Activated T-helper 17 cell treated with anti-CD3 and anti-CD28 coated beads, Interleukin-2, amount 50 U/mL, for 72 hours (primary cell): ENCODE measurements around the gene FMR1. TPM values are rescaled to one million over a fixed set of nuclear protein-coding genes. Genes with fewer than 3 reads are reported as not detected.

Experiments
- ATAC-seq: fragments of 150-1000 bp; cut with Tn5 transposase; replicated peaks from 2 replicates; pipeline ENCODE4 v1.10.0; 2021; ENCODE audit warnings: mild to moderate bottlenecking, moderate library complexity
- H3K27ac Mint-ChIP-seq: one replicate; pipeline ENCODE4 v1.8.0; 2022; ENCODE audit warnings: mixed read lengths
- H3K27me3 Mint-ChIP-seq: one replicate; pipeline ENCODE4 v1.8.0; 2022; ENCODE audit warnings: mixed read lengths
- H3K36me3 Mint-ChIP-seq: one replicate; pipeline ENCODE4 v1.8.0; 2022; ENCODE audit warnings: low read depth, mild to moderate bottlenecking, mixed read lengths
- H3K4me1 Mint-ChIP-seq: one replicate; pipeline ENCODE4 v1.8.0; 2022; ENCODE audit warnings: mixed read lengths
- H3K4me3 Mint-ChIP-seq: one replicate; pipeline ENCODE4 v1.8.0; 2022; ENCODE audit warnings: mild to moderate bottlenecking, mixed read lengths
- H3K9me3 Mint-ChIP-seq: one replicate; pipeline ENCODE4 v1.8.0; 2022; ENCODE audit warnings: mixed read lengths
- total RNA-seq, 2 donors: library from RNA; stranded (reverse); gene quantifications; one replicate each; pipeline ENCODE4 v1.2.3, GENCODE V29; 2022

FMR1 gene
- total RNA-seq, 2 donors from 2014 or later: 41.3 to 42.2 TPM

GRCh38 chrX:147945286-147945685 is 33.6 kb downstream of the FMR1 start:
- Mint-ChIP-seq H3K4me1 (no peaks in the 10 kb centered on the region), H3K27ac (no peak overlapping the region), H3K36me3 (peaks cover 95% of the 10 kb centered on the region), H3K27me3 (no peaks in the 10 kb centered on the region), H3K9me3 (no peaks in the 10 kb centered on the region), H3K4me3 (no peak overlapping the region)
- ATAC-seq: no peak

- H3K27me3 Mint-ChIP-seq: no peaks in the 10 kb centered on the region
- H3K27ac Mint-ChIP-seq: no peak overlapping the region
- no peaks in the 10 kb centered on the region for H3K4me1 Mint-ChIP-seq
These were observed 36.8 kb downstream of the FMR1 start for GRCh38 chrX:147948531-147948930.

DNA sequence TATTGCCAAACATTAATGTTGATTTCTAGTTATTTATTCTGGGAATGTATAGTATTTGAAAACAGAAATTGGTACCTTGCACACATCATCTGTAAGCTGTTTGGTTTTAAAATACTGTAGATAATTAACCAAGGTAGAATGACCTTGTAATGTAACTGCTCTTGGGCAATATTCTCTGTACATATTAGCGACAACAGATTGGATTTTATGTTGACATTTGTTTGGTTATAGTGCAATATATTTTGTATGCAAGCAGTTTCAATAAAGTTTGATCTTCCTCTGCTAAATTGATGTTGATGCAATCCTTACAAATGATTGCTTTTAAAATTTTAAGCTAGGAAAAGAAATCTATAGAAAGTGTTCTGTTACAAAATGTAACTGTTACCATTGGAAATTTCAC is 38.6 kb downstream of the FMR1 start:
- no peak for ATAC-seq
- Mint-ChIP-seq H3K27me3 (no peaks in the 10 kb centered on the region), H3K4me3 (no peak overlapping the region), H3K36me3 (peaks cover 61% of the 10 kb centered on the region), H3K27ac (no peak overlapping the region), H3K4me1 (no peaks in the 10 kb centered on the region), H3K9me3 (no peaks in the 10 kb centered on the region)

More at GRCh38 chrX:147948531-147948930, 36.8 kb downstream of the FMR1 start:
- Mint-ChIP-seq H3K36me3 (peaks cover 78% of the 10 kb centered on the region), H3K9me3 (no peaks in the 10 kb centered on the region), H3K4me3 (no peak overlapping the region)
- no peak for ATAC-seq

DNA sequence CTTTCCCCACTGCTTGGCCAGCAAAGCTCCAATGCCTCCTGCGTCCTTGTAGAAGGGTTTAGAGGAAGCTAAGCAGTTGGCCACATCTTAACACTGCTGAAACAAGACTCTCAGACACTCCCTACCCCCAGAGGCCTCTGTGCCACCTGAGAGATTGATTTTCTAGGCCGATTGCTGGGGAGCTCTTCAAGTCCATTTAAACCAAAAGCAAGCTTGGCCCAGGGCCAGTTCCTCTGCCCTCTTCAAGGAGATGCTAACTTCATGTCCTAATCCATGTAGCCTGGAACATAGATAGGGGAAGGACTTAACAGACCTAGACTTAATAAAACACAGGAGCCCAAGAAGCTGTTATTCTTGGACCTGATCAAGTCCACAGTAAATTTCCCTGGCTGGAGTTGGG is 42.3 kb downstream of the FMR1 start:
- Mint-ChIP-seq H3K4me1 (no peaks in the 10 kb centered on the region), H3K9me3 (no peaks in the 10 kb centered on the region), H3K36me3 (peaks cover 27% of the 10 kb centered on the region), H3K27me3 (no peaks in the 10 kb centered on the region), H3K4me3 (no peak overlapping the region), H3K27ac (no peak overlapping the region)
- ATAC-seq: no peak

GRCh38 chrX:147957291-147957690 is 45.6 kb downstream of the FMR1 start:
- Mint-ChIP-seq H3K9me3 (no peaks in the 10 kb centered on the region), H3K27me3 (peaks cover 3% of the 10 kb centered on the region), H3K27ac (no peak overlapping the region), H3K36me3 (no peaks in the 10 kb centered on the region), H3K4me1 (no peaks in the 10 kb centered on the region), H3K4me3 (no peak overlapping the region)
- ATAC-seq: no peak

DNA sequence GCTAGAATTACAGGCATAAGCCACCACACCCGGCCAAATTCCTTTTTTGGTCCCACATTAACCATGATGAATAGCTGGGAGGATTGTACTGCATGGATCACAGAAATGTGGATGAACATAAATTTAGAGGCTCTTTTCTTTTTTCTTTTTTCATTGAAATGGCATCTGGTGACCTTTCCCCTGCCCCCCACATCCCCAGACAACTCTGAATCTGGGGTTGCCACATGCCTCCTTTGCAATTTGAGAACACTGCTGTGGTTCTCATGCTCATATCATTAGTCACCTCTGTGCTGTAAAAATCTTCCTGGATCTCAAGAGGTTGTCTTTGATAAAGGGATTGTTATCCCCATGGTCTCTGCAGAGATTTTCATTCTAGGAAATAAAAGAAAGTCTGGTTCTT is 46.6 kb downstream of the FMR1 start:
- Mint-ChIP-seq H3K27ac (no peak overlapping the region), H3K27me3 (peaks cover 3% of the 10 kb centered on the region), H3K36me3 (no peaks in the 10 kb centered on the region), H3K9me3 (no peaks in the 10 kb centered on the region), H3K4me3 (no peak overlapping the region), H3K4me1 (no peaks in the 10 kb centered on the region)
- no peak for ATAC-seq

DNA sequence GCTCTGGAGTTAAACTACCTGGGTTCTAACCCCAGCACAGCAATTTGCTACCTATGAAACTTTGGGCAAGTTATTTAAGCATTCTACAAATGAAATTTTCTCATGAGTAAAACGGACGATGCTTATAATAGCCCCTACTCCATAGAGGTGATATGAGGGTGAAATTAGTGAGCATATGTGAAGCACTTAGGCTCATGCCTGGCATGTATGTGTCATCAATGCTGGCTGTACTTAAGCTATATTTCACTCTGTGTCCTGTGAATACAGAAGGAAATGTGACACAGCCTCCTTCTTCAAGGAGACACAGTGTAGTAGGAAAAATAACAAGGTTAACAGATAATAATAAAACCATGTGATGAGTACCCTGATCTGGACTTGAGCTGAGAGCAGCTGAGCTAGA is 49.0 kb downstream of the FMR1 start:
- H3K36me3 Mint-ChIP-seq: no peaks in the 10 kb centered on the region
- no peak for ATAC-seq

GRCh38 chrX:147962476-147962875 is 50.8 kb downstream of the FMR1 start:
- no peak for ATAC-seq
- H3K36me3 Mint-ChIP-seq: no peaks in the 10 kb centered on the region
- H3K27me3 Mint-ChIP-seq: peaks cover 3% of the 10 kb centered on the region
- no peaks in the 10 kb centered on the region for H3K9me3 Mint-ChIP-seq
- H3K27ac Mint-ChIP-seq: no peak overlapping the region
- H3K4me1 Mint-ChIP-seq: no peaks in the 10 kb centered on the region
- H3K4me3 Mint-ChIP-seq: no peak overlapping the region

More for the DNA sequence above, 49.0 kb downstream of the FMR1 start:
- peaks cover 3% of the 10 kb centered on the region for H3K27me3 Mint-ChIP-seq
- no peaks in the 10 kb centered on the region for H3K4me1 Mint-ChIP-seq
- H3K4me3 Mint-ChIP-seq: no peak overlapping the region
- H3K9me3 Mint-ChIP-seq: no peaks in the 10 kb centered on the region
- H3K27ac Mint-ChIP-seq: no peak overlapping the region

DNA sequence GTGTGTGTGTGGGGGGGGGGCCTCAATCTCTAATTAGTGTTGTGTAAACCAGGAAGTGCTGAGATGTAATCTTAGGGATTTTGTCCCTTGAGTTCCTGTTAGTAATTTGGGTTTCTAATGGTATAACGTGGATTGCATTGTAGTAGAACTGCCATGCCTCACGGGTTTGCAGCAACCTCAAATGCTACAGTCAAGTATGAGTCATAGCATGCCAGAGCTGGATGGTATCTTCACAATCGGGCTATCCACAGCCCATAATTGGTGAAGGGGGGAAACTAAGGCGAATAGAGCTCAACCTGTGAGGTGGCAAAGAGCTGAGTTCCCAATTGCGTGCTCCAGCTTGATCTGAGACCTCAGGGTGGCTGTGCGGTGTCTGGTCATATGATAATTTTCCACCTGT is 67.2 kb downstream of the FMR1 start:
- Mint-ChIP-seq H3K36me3 (no peaks in the 10 kb centered on the region), H3K4me3 (no peak overlapping the region), H3K27ac (no peak overlapping the region), H3K27me3 (no peaks in the 10 kb centered on the region), H3K4me1 (no peaks in the 10 kb centered on the region), H3K9me3 (no peaks in the 10 kb centered on the region)
- no peak for ATAC-seq

DNA sequence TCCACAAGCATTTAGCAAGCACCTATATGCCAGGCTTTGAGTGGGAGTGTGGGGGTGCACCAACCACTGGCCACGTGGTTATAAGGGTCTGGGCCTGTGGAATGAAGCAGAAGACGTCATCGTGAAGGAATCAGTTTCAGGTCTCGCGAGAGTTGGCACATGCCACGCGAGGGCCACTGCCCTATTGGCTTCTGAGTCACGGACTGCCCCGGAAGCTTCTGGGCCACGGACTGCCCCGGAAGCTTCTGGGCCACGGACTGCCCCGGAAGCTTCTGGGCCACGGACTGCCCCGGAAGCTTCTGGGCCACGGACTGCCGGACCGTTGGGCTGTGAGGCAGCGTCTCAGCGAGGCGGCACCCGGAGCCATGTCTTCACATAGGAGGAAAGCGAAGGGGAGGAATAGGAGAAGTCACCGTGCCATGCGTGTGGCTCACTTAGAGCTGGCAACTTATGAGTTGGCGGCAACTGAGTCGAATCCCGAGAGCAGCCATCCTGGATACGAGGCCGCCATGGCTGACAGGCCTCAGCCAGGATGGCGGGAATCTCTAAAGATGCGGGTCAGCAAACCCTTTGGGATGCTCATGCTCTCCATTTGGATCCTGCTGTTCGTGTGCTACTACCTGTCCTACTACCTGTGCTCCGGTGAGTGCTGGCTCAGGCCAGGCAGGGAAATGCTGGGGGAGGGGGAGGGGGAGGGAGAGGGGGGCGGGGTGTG is 69.5 kb downstream of the FMR1 start, which contains the start of gene FMR1NB:
TSS of gene FMR1NB (plus strand) at position 300 of the 715 bp plus-strand sequence. CDS start at position 366, 66 bp downstream.
- H3K4me3 Mint-ChIP-seq: no peak within 1 kb of the TSS
- no peak for ATAC-seq
- no peaks in the 10 kb centered on the region for H3K9me3 Mint-ChIP-seq
- H3K27ac Mint-ChIP-seq: no peak within 1 kb of the TSS
- H3K4me1 Mint-ChIP-seq: no peaks in the 10 kb centered on the region
- no peaks in the 10 kb centered on the region for H3K36me3 Mint-ChIP-seq
- no peaks in the 10 kb centered on the region for H3K27me3 Mint-ChIP-seq

Other genes starting within 250 kb of the FMR1 start
- not detected for gene FMR1NB, start 69.4 kb downstream of the FMR1 start, total RNA-seq